OCI-LY3 (cell line): ENCODE results near the gene MOCS2.

ENCODE experiments used
- CTCF ChIP-seq: fragments of 200-600, 300-600 bp; sonication (generic); IDR thresholded peaks from 2 replicates; pipeline ENCODE4 v1.5.1; 2014; ENCODE audit warnings: antibody characterized with exemption, low read length, low read depth
- EZH2phosphoT487 ChIP-seq: fragments of 200-600 bp; shearing (Covaris generic); IDR thresholded peaks from 2 replicates; pipeline ENCODE4 v1.6.1; 2018; ENCODE audit warnings: antibody characterized with exemption, mixed run types, low read depth

GRCh38 chr5:53067641-53068040 is 41.9 kb downstream of the MOCS2 start:
- TF ChIP-seq CTCF (no peak), EZH2phosphoT487 (no peak)
